HepG2 (cell line): ENCODE measurements around the gene TBCD. TPM values are rescaled to one million over a fixed set of nuclear protein-coding genes. Genes with fewer than 3 reads are reported as not detected.

ENCODE experiments used
- AKAP8 ChIP-seq: sonication (generic); formaldehyde crosslinking; IDR thresholded peaks from 2 replicates; pipeline ENCODE4 v1.5.1; 2020; ENCODE audit warnings: mild to moderate bottlenecking, missing genetic modification reagents
- ATF2 ChIP-seq: sonication (generic); formaldehyde crosslinking; IDR thresholded peaks from 2 replicates; pipeline ENCODE4 v1.4.0; 2020; ENCODE audit warnings: missing genetic modification reagents
- DNMT3B ChIP-seq: conservative IDR thresholded peaks from 2 replicates; pipeline ENCODE4 v1.6.1; 2016; ENCODE audit warnings: missing biosample characterization, control low read depth
- GPN1 ChIP-seq: sonication (generic); formaldehyde crosslinking; IDR thresholded peaks from 2 replicates; pipeline ENCODE4 v1.5.1; 2020; ENCODE audit warnings: missing genetic modification reagents, borderline replicate concordance
- JARID2 ChIP-seq: sonication (generic); formaldehyde crosslinking; IDR thresholded peaks from 2 replicates; pipeline ENCODE4 v1.8.1; 2023; ENCODE audit warnings: missing genetic modification reagents, inconsistent platforms; ENCODE audit not compliant: insufficient replicate concordance
- MBNL3 ChIP-seq: fragments of 250-450 bp; sonication (Bioruptor Pico); conservative IDR thresholded peaks from 2 replicates; pipeline ENCODE4 v1.8.0; 2022; ENCODE audit warnings: mild to moderate bottlenecking, inconsistent platforms
- PHF20 ChIP-seq: sonication (generic); formaldehyde crosslinking; IDR thresholded peaks from 2 replicates; pipeline ENCODE4 v1.5.0; 2020; ENCODE audit warnings: mild to moderate bottlenecking, missing genetic modification reagents
- TEAD3 ChIP-seq: optimal IDR thresholded peaks from 2 replicates; pipeline ENCODE3; 2016; ENCODE audit warnings: borderline replicate concordance
- TFAP4 ChIP-seq: sonication (generic); IDR thresholded peaks from 2 replicates; pipeline ENCODE4 v1.6.1; 2016; ENCODE audit warnings: low read depth, borderline replicate concordance
- ZBTB14 ChIP-seq: sonication (generic); formaldehyde crosslinking; IDR thresholded peaks from 2 replicates; pipeline ENCODE4 v1.4.0; 2020; ENCODE audit warnings: missing genetic modification reagents
- ZHX2 ChIP-seq, 2 experiments: sonication (generic) in 1 of 2; formaldehyde crosslinking in 1 of 2; IDR thresholded peaks; 2 replicates each; pipeline versions ENCODE4 v1.6.1 to v1.9.0; 2014 to 2022; ENCODE audit warnings: antibody characterized with exemption in 1 of 2, borderline replicate concordance in 1 of 2, inconsistent platforms in 1 of 2, low read depth in 1 of 2, missing genetic modification reagents in 1 of 2
- ZNF275 ChIP-seq: sonication (generic); formaldehyde crosslinking; IDR thresholded peaks from 2 replicates; pipeline ENCODE4 v1.8.0; 2022; ENCODE audit warnings: missing genetic modification reagents, mild to moderate bottlenecking, inconsistent platforms, borderline replicate concordance
- ZNF33A ChIP-seq: sonication (generic); formaldehyde crosslinking; IDR thresholded peaks from 2 replicates; pipeline ENCODE4 v1.5.1; 2020; ENCODE audit warnings: missing genetic modification reagents, mild to moderate bottlenecking, moderate library complexity, borderline replicate concordance
- ZNF451 ChIP-seq: sonication (generic); formaldehyde crosslinking; IDR thresholded peaks from 2 replicates; pipeline ENCODE4 v1.5.0; 2020; ENCODE audit warnings: mild to moderate bottlenecking, missing genetic modification reagents
- ZNF562 ChIP-seq: sonication (generic); formaldehyde crosslinking; IDR thresholded peaks from 2 replicates; pipeline ENCODE4 v1.8.0; 2022; ENCODE audit warnings: missing genetic modification reagents, borderline replicate concordance
- ZNF780A ChIP-seq: sonication (generic); formaldehyde crosslinking; IDR thresholded peaks from 2 replicates; pipeline ENCODE4 v1.8.0; 2022; ENCODE audit warnings: mild to moderate bottlenecking, missing genetic modification reagents, moderate library complexity
- ZSCAN25 ChIP-seq: sonication (generic); formaldehyde crosslinking; IDR thresholded peaks from 2 replicates; pipeline ENCODE4 v1.8.0; 2022; ENCODE audit warnings: mild to moderate bottlenecking, missing genetic modification reagents
- polyA plus RNA-seq, 8 experiments: library from polyadenylated mRNA; depleted of rRNA in 3 of 8; stranded (reverse) in 7 of 8; unstranded in 1 of 8; fragments of >200 nt; fragmentation: Illumina TruSeq in 4 of 8; extraction: Trizol in 4 of 8; gene quantifications; 2 replicates each; pipeline versions ENCODE4 v1.2.1 to v1.2.3, GENCODE V29; 2011 to 2016; ENCODE audit warnings: low read depth in 4 of 8, missing spikeins in 1 of 8, mixed read lengths in 1 of 8; ENCODE audit not compliant: insufficient read depth in 1 of 8
- total RNA-seq, 5 experiments: library from RNA; depleted of rRNA; stranded (reverse); fragments of >200 nt; fragmentation: Illumina TruSeq; extraction: Trizol; gene quantifications; 2 replicates each; pipeline ENCODE4 v1.2.3, GENCODE V29; 2016; ENCODE audit warnings: low read depth in 1 of 5

Gene TBCD
- total and polyA plus RNA-seq, 2 of the 13 experiments (the other 11 are each of a cell fraction or from before 2014, with no cell fraction given), result 33.9 to 54.8 TPM

GRCh38 chr17:82737967-82738877 is 13.6 kb upstream of the TBCD start (continued):
- peak; percentile 93 for TF ChIP-seq ATF2 (CRISPR knock-in tag)
- TF ChIP-seq GPN1, result no peak; the same call in 1 of the 2 replicates
- peak; percentile 85 for TF ChIP-seq ZBTB14
- TF ChIP-seq ZNF275 (CRISPR knock-in tag), result peak; percentile 97
- TF ChIP-seq PHF20, result peak; percentile 78
- TF ChIP-seq AKAP8 (CRISPR knock-in tag), result peak; percentile 99
- peak; percentile 89 for TF ChIP-seq TEAD3
- TF ChIP-seq ZNF451, result peak; percentile 100
- peak; percentile 93; the same call in 1 of the 2 replicates for TF ChIP-seq ZNF33A
- TF ChIP-seq ZHX2 (IDR thresholded peaks at IDR 0.05; ENCODE audit: low read depth), result peak; percentile 28; the same call in 1 of the 2 replicates
- no peak for TF ChIP-seq ZHX2 (CRISPR knock-in tag; IDR thresholded peaks at IDR 0.05; ENCODE audit: borderline replicate concordance)
- no peak; the same call in 1 of the 2 replicates for TF ChIP-seq MBNL3
- TF ChIP-seq ZNF780A (CRISPR knock-in tag), result peak; percentile 98
- peak; percentile 95 for TF ChIP-seq ZSCAN25 (CRISPR knock-in tag)
- TF ChIP-seq DNMT3B, result peak; percentile 98
- TF ChIP-seq JARID2 (CRISPR knock-in tag), result peak; percentile 98
- peak; percentile 94 for TF ChIP-seq TFAP4
- TF ChIP-seq ZNF562, result peak; percentile 86; the same call in 1 of the 2 replicates
